Measurements from ENCODE around the gene PELI3. TPM values are rescaled to one million over a fixed set of nuclear protein-coding genes. Genes with fewer than 3 reads are reported as not detected.

Gene PELI3
- total and polyA plus RNA-seq, 8 donors, result 3.9 to 12.9 (median 6.1) TPM

DNA sequence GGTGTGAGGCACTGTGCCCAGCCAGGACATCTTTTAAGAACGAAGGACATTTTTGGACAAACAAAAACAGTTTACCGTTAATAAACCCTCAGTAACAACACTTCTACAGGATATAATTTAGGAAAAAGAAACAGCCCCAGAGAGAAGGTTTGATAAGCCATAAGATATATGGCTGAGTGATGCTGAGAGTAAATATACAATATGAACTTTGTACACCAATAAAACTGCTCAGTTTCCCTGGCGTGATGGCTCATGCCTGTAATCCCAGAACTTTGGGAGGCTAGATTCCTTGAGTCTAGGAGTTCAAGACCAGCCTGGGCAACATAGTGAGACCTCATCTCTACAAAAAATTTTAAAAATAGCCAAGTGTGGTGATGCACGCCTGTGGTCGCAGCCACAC lies 31.8 kb downstream of the PELI3 start:
- H3K36me3 ChIP-seq, result peaks cover 0 to 100% of the 10 kb centered on the region in 2 donors
- TF ChIP-seq, protein P1, sequence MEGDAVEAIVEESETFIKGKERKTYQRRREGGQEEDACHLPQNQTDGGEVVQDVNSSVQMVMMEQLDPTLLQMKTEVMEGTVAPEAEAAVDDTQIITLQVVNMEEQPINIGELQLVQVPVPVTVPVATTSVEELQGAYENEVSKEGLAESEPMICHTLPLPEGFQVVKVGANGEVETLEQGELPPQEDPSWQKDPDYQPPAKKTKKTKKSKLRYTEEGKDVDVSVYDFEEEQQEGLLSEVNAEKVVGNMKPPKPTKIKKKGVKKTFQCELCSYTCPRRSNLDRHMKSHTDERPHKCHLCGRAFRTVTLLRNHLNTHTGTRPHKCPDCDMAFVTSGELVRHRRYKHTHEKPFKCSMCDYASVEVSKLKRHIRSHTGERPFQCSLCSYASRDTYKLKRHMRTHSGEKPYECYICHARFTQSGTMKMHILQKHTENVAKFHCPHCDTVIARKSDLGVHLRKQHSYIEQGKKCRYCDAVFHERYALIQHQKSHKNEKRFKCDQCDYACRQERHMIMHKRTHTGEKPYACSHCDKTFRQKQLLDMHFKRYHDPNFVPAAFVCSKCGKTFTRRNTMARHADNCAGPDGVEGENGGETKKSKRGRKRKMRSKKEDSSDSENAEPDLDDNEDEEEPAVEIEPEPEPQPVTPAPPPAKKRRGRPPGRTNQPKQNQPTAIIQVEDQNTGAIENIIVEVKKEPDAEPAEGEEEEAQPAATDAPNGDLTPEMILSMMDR (IDR thresholded peaks at IDR 0.05), result no peak
- H3K4me3 ChIP-seq, result no peak overlapping the region
- DNase-seq, result no peak
- intact Hi-C loops (cut with DNase I), result no loop called here
- H3K9me3 ChIP-seq, result no peaks in the 10 kb centered on the region
- no peaks in the 10 kb centered on the region for H3K27me3 ChIP-seq
- no peaks in the 10 kb centered on the region for H3K4me1 ChIP-seq
- ATAC-seq, result no peak
- no peak overlapping the region for H3K27ac ChIP-seq

DNA sequence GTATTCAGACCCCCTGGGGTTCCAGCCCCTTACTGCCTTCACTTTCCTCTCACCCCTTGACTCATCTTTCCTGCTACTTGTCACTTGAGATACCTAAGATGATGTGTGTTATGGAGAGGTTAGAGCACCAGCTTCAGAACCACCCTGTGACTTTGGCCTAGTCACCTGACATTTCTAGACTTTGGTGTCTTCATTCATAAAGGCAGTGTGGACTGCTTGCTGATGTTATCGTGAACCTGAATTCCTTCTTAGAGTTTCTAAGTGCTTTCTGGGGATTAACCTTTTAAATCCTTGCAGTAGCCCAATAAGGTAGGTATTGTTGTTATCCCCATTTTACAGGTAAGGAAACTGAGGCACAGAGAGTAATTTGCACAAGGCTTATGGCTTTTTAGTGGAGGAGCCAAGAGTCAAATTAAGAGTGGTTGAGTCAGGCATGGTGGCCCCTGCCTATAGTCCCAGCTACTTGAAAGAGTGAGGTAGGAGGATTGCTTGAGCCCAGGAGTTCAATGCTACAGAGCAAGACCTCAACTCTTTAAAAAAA lies 38.6 kb downstream of the PELI3 start:
- H3K36me3 ChIP-seq, result peaks cover 0 to 56% of the 10 kb centered on the region in 2 donors
- TF ChIP-seq, protein P1 (IDR thresholded peaks at IDR 0.05), result no peak
- H3K4me1 ChIP-seq, result peaks cover 3 to 8% of the 10 kb centered on the region in 2 donors
- no peak overlapping the region for H3K4me3 ChIP-seq
- no peaks in the 10 kb centered on the region for H3K27me3 ChIP-seq
- no peaks in the 10 kb centered on the region for H3K9me3 ChIP-seq
- no peak overlapping the region for H3K27ac ChIP-seq
- intact Hi-C loops (cut with DNase I), result no loop called here
- no peak for ATAC-seq
- DNase-seq, result no peak

DNA sequence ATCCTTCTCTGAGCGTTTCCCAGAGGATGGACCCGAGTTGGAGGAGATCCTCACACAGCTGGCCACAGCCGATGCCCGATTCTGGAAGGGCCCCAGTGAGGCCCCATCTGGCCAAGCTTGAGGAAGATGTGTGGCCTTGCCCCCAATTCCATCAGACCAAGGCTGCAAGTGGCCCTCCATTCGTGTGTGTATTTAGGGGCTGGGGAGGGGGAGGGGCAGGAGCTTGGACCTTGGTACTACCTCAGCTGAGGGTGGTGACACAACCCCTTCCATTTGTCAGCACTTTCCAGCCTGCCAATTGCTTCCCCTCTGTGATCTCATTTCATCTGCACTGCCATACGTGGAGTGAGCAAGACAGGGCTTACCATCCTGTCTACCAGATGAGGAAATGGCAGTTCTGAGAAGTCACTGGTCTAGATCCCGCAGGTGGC lies 42.4 kb downstream of the PELI3 start:
- DNase-seq (no peak), ATAC-seq (no peak)
- peaks cover 11 to 21% of the 10 kb centered on the region in 2 donors for H3K4me1 ChIP-seq
- H3K36me3 ChIP-seq, result peaks cover 0 to 25% of the 10 kb centered on the region in 2 donors
- H3K9me3 ChIP-seq, result no peaks in the 10 kb centered on the region
- TF ChIP-seq, protein P1 (IDR thresholded peaks at IDR 0.05), result no peak
- H3K4me3 ChIP-seq, result no peak overlapping the region
- intact Hi-C loops (cut with DNase I), result no loop called here
- H3K27ac ChIP-seq, result peak overlapping the region in 1 of 2 donors; percentile 84
- no peaks in the 10 kb centered on the region for H3K27me3 ChIP-seq

DNA sequence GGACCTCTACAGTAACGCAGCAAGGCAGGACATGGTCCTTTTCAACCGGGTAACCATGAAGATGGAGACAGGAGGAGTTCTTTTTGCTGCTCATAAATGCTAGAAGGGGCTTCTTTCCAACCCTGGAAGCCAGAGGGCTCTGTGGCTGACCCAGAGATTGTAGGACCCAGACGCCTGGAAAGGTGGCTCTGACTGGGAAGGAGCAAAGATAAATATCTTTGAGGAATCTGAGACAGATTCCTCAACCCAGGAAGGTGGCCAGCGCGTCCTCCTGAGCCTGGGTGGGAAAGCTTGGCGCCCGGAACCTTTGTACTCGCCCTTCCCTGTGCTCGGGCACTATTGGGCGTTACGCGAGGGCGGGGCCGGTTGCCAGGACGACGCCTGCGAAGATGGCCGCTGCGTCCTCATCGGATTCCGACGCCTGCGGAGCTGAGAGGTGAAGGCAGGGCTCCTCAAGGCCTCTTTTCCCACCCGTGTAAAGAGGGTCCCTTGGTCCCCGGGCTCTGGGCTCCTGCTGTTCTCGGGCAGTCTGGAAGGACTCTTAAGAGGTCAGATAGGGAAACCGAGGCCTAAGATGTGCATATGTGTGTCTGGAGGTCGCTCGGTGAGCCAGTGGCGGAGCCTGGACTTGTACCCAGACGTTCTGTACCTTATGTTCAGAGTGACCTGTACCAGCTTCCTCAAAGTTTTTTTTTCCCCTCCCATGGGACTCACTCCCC lies 43.7 kb downstream of the PELI3 start, which contains the start of gene BBS1:
Gene BBS1, plus strand, starts transcription at position 365 of the 719 bp plus-strand sequence. Its CDS starts 25 bp downstream, at position 390.
- peak within 1 kb of the TSS in 1 of 2 donors; percentile 84 for H3K27ac ChIP-seq
- peak; percentile 83 to 97 (median 86) for DNase-seq
- intact Hi-C loops (cut with DNase I), result no loop called here

DNA sequence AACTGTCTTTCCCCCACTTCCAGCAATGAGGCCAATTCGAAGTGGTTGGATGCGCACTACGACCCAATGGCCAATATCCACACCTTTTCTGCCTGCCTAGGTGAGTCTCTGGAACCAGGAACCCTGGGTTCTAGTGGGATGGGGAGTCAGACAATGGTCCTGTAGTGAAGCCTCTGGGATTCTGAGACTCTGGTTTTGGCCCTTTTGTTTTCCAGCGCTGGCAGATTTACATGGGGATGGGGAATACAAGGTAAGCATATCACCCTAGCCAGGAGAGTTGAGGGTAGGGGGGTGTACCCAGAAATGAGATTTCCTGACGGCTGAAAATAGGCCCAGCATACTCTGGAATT lies 44.3 kb downstream of the PELI3 start:
- intact Hi-C loops (cut with DNase I), result no loop called here
- no peak for DNase-seq
- peaks cover 0 to 30% of the 10 kb centered on the region in 2 donors for H3K36me3 ChIP-seq
- ATAC-seq, result no peak
- H3K4me1 ChIP-seq, result peaks cover 11 to 21% of the 10 kb centered on the region in 2 donors
- no peak overlapping the region for H3K27ac ChIP-seq
- TF ChIP-seq, protein P1 (IDR thresholded peaks at IDR 0.05), result no peak
- H3K27me3 ChIP-seq, result no peaks in the 10 kb centered on the region
- H3K9me3 ChIP-seq, result no peaks in the 10 kb centered on the region
- H3K4me3 ChIP-seq, result peak overlapping the region; percentile 66 to 99

More for the DNA sequence above, 43.7 kb downstream of the PELI3 start, which contains the start of gene BBS1:
- Histone ChIP-seq H3K27me3 (no peaks in the 10 kb centered on the region), H3K36me3 (peaks cover 0 to 25% of the 10 kb centered on the region in 2 donors), H3K9me3 (no peaks in the 10 kb centered on the region), H3K4me1 (peaks cover 11 to 21% of the 10 kb centered on the region in 2 donors), H3K4me3 (peak within 1 kb of the TSS; percentile 66 to 99)
- ATAC-seq, result peak; percentile 99
- TF ChIP-seq, protein P1 (IDR thresholded peaks at IDR 0.05), result no peak
